Stimulated activated CD8-positive, alpha-beta memory T cell treated with anti-CD3 and anti-CD28 coated beads, Interleukin-7, amount 100 ng/mL, for 4 hours (primary cell): ENCODE results near the gene CCS.
"Not testable (repeated sequence)": the region's sequence is repeated elsewhere in the genome, so short reads cannot be mapped to it uniquely, and the experiment has no call there.

Source experiments
- DNase-seq, 2 donors: peaks; one replicate each; pipeline ENCODE4 v3.0.0-alpha.2; 2020; ENCODE audit warnings: low read depth in 2 of 2

The CCS gene

GRCh38 chr11:66591175-66591574 is 1.8 kb upstream of the CCS start:
- no peak for DNase-seq

- no peak for DNase-seq
Measured at GRCh38 chr11:66593303-66593635, 284 bp downstream of the CCS start.

GRCh38 chr11:66593650-66594049 is 665 bp downstream of the CCS start:
- DNase-seq, result no peak

- DNase-seq, result no peak
Measured at GRCh38 chr11:66595245-66595904, 2.4 kb downstream of the CCS start.

DNA sequence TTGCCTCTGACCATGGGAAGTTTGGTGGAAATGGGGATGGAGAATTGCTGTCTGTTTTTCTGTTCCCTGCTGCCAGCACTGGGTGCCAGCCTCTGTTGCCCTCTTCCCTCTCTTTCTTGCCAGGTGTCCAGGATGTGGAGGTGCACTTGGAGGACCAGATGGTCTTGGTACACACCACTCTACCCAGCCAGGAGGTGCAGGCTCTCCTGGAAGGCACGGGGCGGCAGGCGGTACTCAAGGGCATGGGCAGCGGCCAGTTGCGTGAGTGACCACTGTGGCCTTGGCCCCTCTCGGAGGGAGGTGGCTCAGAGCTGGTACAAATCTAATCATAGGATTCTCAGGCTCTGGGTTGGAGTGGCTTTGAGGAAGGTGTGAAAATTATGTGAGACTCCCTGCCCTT is 6.0 kb downstream of the CCS start:
- DNase-seq, result no peak

DNA sequence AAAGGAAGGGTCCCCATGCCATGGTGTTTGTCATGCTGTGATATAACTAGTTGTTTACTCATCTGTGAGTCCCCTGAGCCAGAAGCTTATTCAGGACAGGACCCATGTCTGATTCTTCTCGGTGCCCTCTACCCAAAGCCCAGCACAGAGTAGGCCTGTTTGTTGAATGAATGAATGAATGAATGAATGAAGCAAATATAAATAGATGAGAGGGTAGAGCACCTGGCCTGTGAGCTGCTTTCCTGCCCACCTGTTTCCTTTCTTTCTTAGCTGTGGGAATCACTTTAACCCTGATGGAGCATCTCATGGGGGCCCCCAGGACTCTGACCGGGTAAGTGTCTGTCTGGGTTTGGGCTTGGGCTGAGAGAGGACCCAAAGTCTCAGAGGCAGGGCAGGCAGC is 7.2 kb downstream of the CCS start:
- DNase-seq, result no peak

DNA sequence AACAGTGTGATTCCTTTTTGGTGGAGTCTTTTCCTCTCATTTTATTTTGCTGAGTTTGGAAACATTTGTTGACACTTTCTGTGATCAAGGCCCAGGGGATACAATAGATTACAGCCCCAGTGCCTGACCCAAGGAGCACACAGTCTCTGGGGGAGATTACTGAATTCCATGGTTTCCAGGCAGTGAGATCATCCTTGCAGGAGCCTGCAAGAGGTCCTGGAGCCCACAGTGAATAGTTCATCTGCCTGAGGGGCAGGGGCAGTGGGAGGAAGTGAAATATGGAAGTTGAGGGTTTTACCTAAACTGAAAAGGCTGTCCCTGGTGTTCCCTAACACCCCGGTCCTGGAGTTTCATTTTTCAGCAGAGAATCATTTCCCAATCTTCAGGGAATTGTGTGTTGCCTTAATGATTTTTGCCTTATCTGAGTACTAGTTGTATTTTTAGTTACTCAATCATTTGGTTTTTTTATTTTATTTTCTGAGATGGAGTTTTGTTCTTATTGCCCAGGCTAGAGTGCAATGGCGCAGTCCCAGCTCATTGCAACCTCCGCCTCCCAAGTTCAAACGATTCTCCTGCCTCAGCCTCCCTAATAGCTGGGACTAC is 7.7 kb downstream of the CCS start:
- no peak for DNase-seq

DNA sequence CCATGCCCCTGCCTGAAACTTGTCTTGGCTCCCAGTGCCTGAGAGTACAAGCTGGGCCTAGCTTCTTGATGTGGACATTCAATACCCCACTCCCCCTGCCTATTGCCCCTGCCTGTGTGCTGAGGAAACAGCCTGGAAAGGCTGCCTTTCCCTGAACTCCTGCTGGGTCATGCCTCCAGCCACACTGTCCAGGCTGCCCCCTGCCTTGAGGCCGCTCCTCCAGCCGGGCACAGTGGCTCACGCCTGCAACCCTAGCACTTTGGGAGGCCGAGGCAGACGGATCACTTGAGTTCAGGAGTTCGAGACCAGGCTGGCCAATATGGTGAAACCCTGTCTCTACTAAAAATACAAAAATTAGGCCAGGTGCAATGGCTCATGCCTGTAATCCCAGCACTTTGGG is 10.1 kb downstream of the CCS start:
- DNase-seq, result no peak

DNA sequence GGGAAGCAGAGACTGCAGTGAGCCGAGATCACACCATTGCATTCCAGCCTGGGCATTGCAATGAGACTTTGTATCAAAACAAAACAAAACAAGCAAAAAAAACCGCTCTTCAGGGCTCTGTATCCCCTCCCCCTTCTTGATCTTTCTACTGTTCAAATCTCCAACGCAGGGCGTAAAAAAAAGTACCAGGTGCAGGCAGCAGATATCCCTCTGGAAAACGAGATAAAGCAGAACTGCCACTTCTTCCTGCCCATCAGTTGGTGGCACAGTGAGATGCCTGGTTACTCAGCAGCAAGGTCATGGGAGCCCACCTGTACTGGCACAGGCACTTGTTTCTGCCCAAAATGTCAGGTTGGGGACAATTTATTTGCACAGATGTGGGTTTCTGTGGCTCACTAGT is 11.2 kb downstream of the CCS start:
- no peak for DNase-seq

GRCh38 chr11:66606608-66607007 is 13.6 kb downstream of the CCS start:
- DNase-seq, result not testable (repeated sequence)

DNA sequence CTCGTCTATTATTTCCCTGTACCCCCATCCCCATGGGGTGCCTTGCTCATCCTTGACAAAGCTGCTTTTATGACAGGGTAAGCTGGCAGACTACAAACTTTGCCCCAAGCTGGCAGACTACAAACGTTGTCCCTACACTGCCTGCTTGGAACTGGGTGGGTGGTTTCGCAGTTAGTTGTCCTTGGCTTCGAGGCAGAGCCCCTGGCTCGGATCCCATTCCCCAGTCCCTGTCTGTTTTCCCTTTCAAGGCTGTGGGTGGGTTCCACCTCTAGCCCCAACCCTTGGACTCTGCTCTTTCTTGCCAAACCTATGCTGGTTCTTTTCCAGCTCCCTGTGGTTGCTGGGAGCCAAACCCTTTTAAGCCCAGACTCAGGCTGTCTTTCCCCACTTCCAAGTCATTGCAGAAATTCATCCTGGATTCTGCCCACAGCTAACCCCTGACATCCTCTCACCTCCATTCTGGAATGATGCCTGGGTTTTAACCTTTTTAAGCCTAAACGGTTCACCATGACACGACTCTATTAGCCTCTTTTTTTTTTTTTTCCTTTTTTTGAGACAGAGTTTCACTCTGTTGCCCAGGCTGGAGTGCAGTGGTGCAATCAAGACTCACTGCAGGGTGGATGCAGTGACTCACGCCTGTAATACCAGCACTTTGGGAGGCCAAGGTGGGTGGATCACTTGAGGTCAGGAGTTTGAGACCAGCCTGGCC is 14.3 kb downstream of the CCS start:
- no peak for DNase-seq

DNA sequence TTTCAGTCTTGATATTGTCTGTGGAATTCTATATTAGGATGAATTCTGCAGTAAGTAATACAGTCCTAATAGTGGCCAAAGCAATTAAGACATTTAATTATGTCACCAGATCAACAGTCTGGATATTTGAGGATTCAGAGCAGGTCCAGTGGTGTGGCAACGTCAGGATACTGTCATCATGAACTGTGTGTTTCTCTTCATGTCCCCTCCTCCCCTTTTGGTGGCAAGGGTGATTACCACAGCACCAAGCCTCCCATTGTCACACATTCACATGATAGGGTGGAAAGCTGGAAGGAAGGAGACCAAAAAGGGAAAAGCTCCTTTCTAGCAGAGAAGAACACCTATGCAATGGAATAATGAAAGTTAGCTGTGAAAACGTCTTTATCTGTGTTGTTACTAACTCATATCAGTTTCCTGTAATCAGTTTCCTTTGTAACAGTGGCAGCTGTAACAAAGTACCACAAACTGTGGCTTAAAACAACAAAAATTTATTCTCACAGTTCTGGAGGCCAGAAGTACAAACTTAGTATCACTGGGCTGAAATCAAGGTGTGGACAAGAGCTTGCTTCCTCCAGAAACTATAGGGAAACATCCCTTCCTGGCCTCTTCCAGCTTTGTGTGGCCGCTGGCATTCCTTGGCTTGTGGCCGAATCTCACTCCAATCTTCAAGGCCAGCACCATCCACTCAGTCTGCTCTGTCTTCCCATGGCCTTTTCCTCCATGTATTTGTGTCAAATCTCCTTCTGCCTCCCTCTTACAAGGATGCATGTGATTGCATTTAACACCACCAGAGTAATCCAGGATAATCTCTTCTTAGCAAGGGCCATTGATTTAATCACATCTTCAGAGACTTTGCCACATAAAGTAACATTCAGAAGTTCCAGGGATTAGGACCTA is 17.0 kb downstream of the CCS start:
- no peak for DNase-seq

GRCh38 chr11:66612458-66612857 is 19.5 kb downstream of the CCS start:
- no peak for DNase-seq

DNA sequence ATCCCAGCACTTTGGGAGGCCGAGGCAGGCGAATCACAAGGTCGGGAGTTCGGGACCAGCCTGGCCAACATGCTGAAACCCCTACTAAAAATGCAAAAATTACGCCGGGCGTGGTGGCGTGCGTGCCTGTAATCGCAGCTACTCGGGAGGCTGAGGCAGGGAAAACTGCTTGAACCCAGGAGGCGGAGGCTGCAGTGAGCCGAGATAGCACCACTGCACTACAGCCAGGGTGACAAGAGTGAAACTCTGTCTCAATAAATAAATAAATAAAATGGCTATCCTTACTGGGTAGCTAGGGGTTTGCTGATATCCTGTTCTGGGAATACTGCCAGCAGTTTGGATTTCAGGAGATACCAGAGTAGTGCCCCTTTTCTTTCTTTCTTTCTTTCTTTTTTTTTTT is 21.1 kb downstream of the CCS start:
- no peak for DNase-seq

- peak; percentile 97 for DNase-seq
Measured at GRCh38 chr11:66616379-66617154, 23.6 kb downstream of the CCS start, which contains the start of gene RBM14. Gene RBM14, plus strand, starts transcription at chr11:66616630. Its CDS starts 91 bp downstream, at chr11:66616721.

DNA sequence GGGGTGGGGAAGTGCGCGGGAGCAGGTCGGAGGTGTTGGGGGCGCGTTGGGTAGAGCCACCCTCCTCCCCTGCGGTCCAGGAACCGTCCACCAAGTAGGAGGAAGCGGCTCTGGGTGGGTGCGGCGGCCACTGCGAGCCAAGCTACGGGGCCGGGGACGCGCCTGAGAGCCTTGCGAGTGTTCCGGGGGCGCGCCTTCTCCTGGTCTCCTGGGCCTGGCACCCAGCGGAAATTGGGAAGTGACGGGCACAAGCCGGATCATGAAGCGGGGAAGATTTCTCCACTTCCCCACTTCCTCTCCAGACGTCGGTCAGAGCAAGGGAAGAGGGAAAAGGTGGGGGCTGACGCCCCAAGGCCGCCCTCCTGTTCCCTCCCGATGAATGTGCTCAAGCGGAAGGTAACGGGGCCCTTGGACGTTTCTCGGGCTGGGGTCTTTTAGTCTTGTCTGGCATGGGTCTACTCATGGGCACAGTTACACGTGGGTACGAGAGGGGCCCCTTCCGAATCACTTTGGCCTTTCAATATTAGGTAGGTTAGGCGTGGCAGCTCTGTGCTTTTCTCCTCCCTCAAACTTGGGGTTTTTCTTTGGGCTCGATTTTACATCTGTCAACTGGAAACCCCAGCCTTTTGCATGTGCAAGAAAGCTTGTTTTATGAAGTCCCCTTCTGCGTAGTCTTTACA is 24.3 kb downstream of the CCS start:
- no peak for DNase-seq

GRCh38 chr11:66619080-66619554 is 26.1 kb downstream of the CCS start:
- no peak for DNase-seq

DNA sequence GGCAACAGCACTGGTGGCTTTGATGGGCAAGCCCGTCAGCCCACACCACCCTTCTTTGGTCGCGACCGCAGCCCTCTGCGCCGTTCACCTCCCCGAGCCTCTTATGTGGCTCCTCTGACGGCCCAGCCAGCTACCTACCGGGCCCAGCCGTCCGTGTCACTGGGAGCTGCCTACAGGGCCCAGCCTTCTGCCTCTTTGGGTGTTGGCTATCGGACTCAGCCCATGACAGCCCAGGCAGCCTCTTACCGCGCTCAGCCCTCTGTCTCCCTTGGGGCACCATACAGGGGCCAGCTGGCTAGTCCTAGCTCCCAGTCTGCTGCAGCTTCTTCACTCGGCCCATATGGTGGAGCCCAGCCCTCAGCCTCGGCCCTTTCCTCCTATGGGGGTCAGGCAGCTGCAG is 31.5 kb downstream of the CCS start:
- DNase-seq, result no peak

GRCh38 chr11:66625041-66625751 is 32.2 kb downstream of the CCS start:
- DNase-seq, result no peak

DNA sequence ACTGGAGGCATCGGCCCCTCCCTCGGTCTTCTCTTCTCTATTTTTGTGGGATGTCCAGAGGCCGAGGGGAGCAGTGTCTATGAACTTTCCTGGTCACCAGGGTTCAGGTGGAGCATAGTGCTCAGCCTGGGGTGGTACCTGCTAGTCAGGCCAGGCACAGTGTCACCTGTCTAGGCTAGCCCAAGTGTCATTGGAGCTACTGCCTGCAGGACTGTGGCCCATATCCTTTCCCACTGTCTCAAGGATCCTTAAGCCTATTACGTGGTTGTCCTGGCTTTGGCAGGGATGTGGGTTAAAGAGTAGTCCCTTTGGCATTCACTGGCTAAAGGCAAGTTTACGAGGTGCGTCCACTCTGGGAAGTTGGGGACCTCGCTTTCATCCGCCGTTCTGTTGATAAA is 32.8 kb downstream of the CCS start:
- DNase-seq, result no peak
